Renal cortex interstitium (tissue), 11 donors: ENCODE measurements around the gene TAC1. TPM values are rescaled to one million over a fixed set of nuclear protein-coding genes. Genes with fewer than 3 reads are reported as not detected.
"Not testable (repeated sequence)": the region's sequence is repeated elsewhere in the genome, so short reads cannot be mapped to it uniquely, and the experiment has no call there.

Experiments used
- DNase-seq, 11 donors: peaks; one replicate each; pipeline ENCODE4 v3.0.0-alpha.2; 2013; ENCODE audit warnings: low read depth in 9 of 11, low spot score in 4 of 11; ENCODE audit errors: extremely low read depth in 1 of 11
- polyA plus RNA-seq, 3 donors: library from polyadenylated mRNA; unstranded; fragments of 120-200 nt; gene quantifications; one replicate each; pipeline ENCODE4 v1.2.1, GENCODE V29; 2013; ENCODE audit not compliant: insufficient read length in 3 of 3

TAC1 gene
- polyA plus RNA-seq, 3 donors = 0.89 to 0.95 (median 0.89) TPM

GRCh38 chr7:97786398-97786797 lies 54.5 kb downstream of the TAC1 start:
- DNase-seq = not testable (repeated sequence)

Other genes starting within 250 kb of the TAC1 start
- gene ASNS, start 140.3 kb downstream of the TAC1 start, polyA plus RNA-seq = 10 to 100 TPM; 25.2 to 37.3 (median 32.5) TPM